Subcutaneous adipose tissue (tissue), 4 donors: ENCODE measurements around the gene GSTO2. TPM values are rescaled to one million over a fixed set of nuclear protein-coding genes. Genes with fewer than 3 reads are reported as not detected.

Experiments
- CTCF ChIP-seq: fragments of 450-650 bp; IDR thresholded peaks from one replicate; pipeline ENCODE4 v1.5.1; 2016; ENCODE audit warnings: low read depth, mild to moderate bottlenecking, control low read depth, antibody characterized with exemption, moderate library complexity
- total RNA-seq, 4 donors: library from RNA; depleted of rRNA; stranded (reverse); fragments of >200 nt; gene quantifications; one replicate each; pipeline ENCODE4 v1.1.0, GENCODE V29; 2016

Gene GSTO2
- total RNA-seq, 4 donors from 2014 or later: 0.82 to 1.1 TPM; not detected in 2

- TF ChIP-seq CTCF: no peak
Observed at GRCh38 chr10:104344219-104344618, 75.2 kb downstream of the GSTO2 start.

GRCh38 chr10:104345515-104345914, 76.5 kb downstream of the GSTO2 start:
- no peak for TF ChIP-seq CTCF

GRCh38 chr10:104345941-104346340, 77.0 kb downstream of the GSTO2 start:
- no peak for TF ChIP-seq CTCF

- TF ChIP-seq CTCF: no peak
Observed at GRCh38 chr10:104347295-104348045, 78.5 kb downstream of the GSTO2 start.

GRCh38 chr10:104348601-104349000, 79.6 kb downstream of the GSTO2 start:
- TF ChIP-seq CTCF: no peak

- no peak for TF ChIP-seq CTCF
Observed at GRCh38 chr10:104349623-104350126, 80.7 kb downstream of the GSTO2 start.

- no peak for TF ChIP-seq CTCF
Observed at GRCh38 chr10:104350127-104350635, 81.2 kb downstream of the GSTO2 start.
